HCEC 1CT (cell line): Measurements from ENCODE around the gene ART4.

Experiments
- DNase-seq: peaks from one replicate; pipeline ENCODE4 v3.0.0-alpha.2; 2017

Gene ART4

GRCh38 chr12:14810167-14810952 lies 33.0 kb downstream of the ART4 start:
- DNase-seq: no peak

- DNase-seq: no peak
Measured at GRCh38 chr12:14803830-14804160, 39.5 kb downstream of the ART4 start.

- DNase-seq: peak; percentile 99
Measured at GRCh38 chr12:14803011-14803829, 40.1 kb downstream of the ART4 start, which contains the start of the genes C12orf60 and WBP11. C12orf60 (plus strand) TSS chr12:14803670; CDS start chr12:14822936, 19,266 bp downstream. WBP11 (minus strand) TSS chr12:14803478; CDS start chr12:14801383, 2,095 bp downstream.

GRCh38 chr12:14802721-14803010 lies 40.7 kb downstream of the ART4 start:
- no peak for DNase-seq

GRCh38 chr12:14802247-14802646 lies 41.1 kb downstream of the ART4 start:
- no peak for DNase-seq

GRCh38 chr12:14795028-14795448 lies 48.3 kb downstream of the ART4 start:
- no peak for DNase-seq

GRCh38 chr12:14785568-14785967 lies 57.8 kb downstream of the ART4 start:
- DNase-seq: no peak

- DNase-seq: no peak
Measured at GRCh38 chr12:14784471-14784870, 58.9 kb downstream of the ART4 start.

- DNase-seq: no peak
Measured at GRCh38 chr12:14782756-14783155, 60.6 kb downstream of the ART4 start.

GRCh38 chr12:14781563-14781962 lies 61.8 kb downstream of the ART4 start:
- DNase-seq: no peak

GRCh38 chr12:14780859-14781258 lies 62.5 kb downstream of the ART4 start:
- no peak for DNase-seq

- no peak for DNase-seq
Measured at GRCh38 chr12:14779834-14780233, 63.5 kb downstream of the ART4 start.

GRCh38 chr12:14777271-14777670 lies 66.1 kb downstream of the ART4 start:
- DNase-seq: no peak

- peak; percentile 38 for DNase-seq
Measured at GRCh38 chr12:14776236-14776961, 66.9 kb downstream of the ART4 start.

- peak; percentile 56 for DNase-seq
Measured at GRCh38 chr12:14775636-14775980, 67.7 kb downstream of the ART4 start.
